GM12892 (cell line): ENCODE measurements around the gene MED25.

Source experiments
- POLR2A ChIP-seq: IDR thresholded peaks from 2 replicates; pipeline ENCODE4 v1.6.1; 2011; ENCODE audit warnings: low read depth, low read length, control low read depth
- POLR2AphosphoS5 ChIP-seq: IDR thresholded peaks from 2 replicates; pipeline ENCODE4 v1.6.1; 2011; ENCODE audit warnings: low read depth, low read length, control low read depth
- TAF1 ChIP-seq: IDR thresholded peaks from 2 replicates; pipeline ENCODE4 v1.6.1; 2011; ENCODE audit warnings: low read depth, mild to moderate bottlenecking, control low read depth, low read length, borderline replicate concordance

GRCh38 chr19:49848938-49849337 is 30.8 kb downstream of the MED25 start:
- no peak for TF ChIP-seq POLR2A
- TF ChIP-seq POLR2AphosphoS5 = no peak
- TF ChIP-seq TAF1 = no peak
